Measurements from ENCODE around the gene LHFPL6.
"Not testable (repeated sequence)": the region's sequence is repeated elsewhere in the genome, so short reads cannot be mapped to it uniquely, and the experiment has no call there.

LHFPL6 gene

DNA sequence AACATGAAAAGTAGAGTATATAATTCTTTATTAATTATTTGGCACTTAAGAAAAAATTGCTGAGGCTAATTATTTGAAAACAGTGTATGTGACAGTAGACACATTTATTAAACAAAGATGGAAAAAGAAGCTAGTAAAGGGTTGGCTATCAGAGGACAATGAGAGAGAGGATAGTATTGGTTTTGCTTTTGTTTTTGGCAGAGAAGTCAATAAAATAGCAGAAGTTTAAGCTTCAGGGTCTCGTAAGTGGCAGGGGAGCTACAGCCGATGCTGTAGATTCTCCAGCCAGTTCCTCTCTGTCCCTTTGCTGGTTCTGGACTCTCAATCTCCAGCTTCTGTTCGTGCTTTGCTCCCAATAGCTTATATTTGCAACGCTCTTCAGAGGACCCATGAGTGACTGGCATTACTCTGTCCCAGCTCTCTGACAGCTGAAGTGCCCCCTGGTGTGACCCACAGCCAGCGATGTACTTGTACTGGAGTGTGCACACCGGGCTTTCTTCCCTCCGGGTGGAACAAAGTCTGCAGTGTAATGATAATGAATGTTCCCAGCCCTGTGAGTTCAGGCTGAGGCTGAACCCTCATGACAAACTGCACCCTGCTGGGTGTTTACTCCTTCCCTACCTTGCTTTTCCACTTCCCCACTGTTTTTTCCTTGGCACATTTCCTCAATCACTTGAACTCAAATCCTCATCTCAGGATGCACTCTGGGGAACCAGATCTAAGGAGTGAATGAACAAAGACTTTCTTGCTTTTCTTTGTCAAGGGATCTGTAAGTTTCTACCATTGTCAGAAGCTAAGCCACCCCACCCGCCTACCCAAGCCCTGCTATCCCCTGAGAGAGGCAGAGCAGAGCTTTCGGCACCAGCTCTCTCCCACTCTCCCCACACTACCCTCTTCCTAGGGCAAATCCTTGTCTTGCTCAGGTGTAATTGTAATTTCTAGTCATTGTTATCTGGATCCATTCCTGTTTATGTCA lies 254.8 kb downstream of the LHFPL6 start:
- DNase-seq (ENCODE audit: low read depth in 3 of 3): no peak

DNA sequence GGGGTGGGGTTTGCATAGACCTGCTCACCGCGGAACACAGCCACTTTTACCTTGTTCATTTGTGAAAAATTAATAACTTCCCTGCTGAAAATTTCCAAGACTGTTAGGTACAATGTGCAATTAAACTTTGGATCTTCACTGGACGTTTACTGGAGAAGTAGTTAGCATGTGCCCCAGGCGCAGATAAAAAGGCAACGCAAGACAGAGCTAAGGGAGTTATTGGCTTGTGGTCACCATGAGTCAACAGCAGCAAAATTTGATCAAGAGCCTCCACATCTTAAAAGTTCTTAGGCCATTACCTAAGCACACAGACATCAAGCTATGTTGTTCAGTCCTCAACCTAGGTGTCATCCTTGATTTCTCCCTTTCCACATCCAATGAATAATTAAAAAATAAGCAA lies 257.0 kb downstream of the LHFPL6 start:
- DNase-seq (ENCODE audit: low read depth in 3 of 3): no peak

DNA sequence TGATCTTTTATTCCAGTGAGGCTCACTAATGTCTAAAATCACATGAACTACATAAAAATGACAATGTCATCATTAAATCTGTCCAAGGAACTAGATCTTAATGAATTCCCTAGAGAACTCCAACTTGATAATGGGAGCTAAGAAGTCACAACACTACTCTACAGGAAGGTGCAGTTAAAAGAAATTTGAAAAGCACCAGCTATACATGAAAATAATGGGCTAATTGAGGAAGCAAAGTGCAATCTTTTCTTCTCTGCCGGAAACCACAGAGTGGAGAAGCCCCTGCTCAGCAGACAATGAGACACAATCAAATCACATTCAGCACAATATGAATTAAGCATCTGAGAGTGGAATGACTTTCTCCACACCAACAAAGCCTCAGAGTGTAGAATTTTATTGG lies 261.7 kb downstream of the LHFPL6 start:
- DNase-seq (ENCODE audit: low read depth in 3 of 3): no peak

DNA sequence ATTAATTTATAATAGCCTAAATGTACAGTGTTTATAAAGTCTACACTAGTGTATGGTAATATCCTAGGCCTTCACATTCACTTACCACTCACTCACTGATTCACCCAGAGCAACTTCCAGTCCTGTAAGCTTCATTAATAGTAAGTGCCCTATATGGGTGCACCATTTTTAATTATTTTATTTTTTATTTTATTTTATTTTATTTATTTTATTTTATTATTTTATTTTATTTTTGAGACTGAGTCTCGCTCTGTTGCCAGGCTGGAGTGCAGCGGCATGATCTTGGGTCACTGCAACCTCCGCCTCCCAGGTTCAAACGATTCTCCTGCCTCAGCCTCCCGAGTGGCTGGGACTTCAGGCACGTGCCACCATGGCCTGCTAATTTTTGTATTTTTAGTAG lies 264.9 kb downstream of the LHFPL6 start:
- DNase-seq (ENCODE audit: low read depth in 3 of 3): not testable (repeated sequence)

DNA sequence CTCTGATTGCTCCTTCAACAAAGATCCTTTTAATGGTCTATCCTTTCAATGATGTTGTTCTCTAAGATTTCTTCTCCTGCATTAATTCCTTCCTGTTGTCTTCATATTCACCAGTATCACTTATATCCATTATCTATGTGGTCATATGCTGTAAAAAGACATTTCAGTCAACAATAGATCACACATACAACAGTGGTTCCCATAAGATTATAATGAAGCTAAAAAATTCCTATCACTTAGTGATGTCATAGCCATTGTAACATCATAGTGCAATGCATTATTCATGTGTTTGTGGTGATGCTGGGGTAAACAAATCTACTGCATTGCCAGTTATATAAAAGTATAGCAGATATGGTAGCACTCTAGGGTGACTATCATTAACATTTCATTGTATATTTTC lies 266.1 kb downstream of the LHFPL6 start:
- no peak for DNase-seq (ENCODE audit: low read depth in 3 of 3)

DNA sequence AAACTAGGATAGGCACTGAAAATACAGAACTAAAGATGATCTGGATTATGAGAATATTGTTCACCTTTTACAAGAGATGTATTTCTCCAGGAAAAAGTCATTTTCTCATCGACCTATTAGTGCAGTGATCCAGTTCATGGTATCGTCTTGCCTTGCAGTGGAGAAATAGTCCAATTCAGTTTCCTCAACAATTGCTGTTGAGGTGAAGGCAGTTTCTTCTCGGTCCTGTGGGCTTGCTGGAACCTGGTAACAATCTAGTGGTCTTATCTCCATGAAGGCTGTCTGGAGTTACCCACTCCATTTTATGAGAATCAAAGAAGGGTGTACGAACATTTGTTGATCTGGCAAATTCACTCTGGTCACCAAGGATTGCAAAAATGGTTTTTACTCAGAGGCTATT lies 266.8 kb downstream of the LHFPL6 start:
- DNase-seq (ENCODE audit: low read depth in 3 of 3): no peak

DNA sequence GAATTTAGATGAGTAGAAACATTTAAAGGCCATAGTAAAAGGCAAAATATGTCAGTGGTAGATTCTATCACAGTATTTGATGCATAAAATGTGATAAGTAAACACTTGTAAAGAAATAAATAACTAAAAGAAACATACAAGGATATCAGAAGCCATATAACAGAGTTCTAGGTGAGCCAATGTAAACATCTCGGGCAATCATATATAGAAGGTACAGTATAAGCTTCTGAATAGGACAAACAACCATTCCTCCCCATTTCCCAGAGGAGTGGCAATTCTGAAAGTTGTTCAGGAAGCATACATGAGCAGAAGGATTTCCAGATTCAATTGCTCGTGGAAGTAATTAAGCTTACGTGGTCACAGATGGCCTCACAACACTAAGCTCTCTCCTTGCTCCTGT lies 267.3 kb downstream of the LHFPL6 start:
- no peak for DNase-seq (ENCODE audit: low read depth in 3 of 3)

DNA sequence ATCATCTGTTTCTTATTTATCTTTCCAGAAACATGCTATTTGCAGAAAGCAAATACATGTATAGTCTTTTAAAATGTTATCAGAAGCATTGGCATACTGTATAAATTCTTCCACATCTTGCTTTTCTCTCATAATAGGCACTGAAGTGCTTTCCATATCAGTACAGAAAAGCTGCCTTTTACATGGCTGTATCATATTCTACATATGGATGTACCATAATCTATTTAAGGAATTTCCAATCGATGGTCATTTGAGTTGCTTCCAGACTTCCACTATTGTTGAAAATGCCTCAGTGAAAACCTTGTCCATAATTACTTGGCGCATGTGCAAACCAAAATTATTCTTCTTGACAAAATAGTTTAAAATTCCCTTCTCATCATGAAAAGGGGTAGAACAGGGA lies 272.5 kb downstream of the LHFPL6 start:
- DNase-seq (ENCODE audit: low read depth in 3 of 3): no peak

DNA sequence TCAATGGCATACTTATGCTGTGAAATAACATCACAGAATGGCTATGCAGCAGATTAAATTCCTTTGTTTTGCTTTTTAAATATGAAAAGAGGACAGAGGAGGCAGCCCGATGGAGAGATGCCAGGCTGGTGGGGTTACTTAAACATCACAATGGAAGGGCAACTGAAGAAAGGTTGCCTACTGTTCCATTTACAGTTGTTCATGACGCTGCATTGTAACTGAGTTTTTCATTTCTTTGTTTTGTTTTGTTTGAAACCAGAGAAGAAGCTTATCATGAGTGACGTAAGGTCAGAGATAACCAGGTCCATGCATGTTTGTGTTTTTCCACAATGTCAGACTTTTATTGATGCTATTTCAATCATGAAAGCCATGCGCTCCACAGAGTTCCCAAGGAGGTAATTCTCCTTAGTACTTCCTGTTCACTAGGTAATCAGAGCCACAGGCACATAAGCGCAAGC lies 273.8 kb downstream of the LHFPL6 start:
- no peak for DNase-seq (ENCODE audit: low read depth in 3 of 3)

DNA sequence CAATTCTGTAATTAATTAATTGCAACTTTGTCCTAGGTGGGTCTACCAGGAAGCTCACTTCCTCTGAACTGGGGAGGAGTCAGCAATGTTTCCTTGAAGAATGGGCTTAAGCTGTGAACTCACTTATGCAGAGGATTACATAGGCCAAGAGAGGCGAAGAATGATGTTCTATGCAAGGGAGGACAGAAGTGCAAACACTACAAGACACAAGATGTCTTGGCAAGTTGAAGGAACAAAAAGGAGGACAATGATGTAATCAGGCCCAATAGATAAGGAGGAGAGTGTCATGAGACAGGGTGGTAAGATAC lies 275.9 kb downstream of the LHFPL6 start:
- no peak for DNase-seq (ENCODE audit: low read depth in 3 of 3)

DNA sequence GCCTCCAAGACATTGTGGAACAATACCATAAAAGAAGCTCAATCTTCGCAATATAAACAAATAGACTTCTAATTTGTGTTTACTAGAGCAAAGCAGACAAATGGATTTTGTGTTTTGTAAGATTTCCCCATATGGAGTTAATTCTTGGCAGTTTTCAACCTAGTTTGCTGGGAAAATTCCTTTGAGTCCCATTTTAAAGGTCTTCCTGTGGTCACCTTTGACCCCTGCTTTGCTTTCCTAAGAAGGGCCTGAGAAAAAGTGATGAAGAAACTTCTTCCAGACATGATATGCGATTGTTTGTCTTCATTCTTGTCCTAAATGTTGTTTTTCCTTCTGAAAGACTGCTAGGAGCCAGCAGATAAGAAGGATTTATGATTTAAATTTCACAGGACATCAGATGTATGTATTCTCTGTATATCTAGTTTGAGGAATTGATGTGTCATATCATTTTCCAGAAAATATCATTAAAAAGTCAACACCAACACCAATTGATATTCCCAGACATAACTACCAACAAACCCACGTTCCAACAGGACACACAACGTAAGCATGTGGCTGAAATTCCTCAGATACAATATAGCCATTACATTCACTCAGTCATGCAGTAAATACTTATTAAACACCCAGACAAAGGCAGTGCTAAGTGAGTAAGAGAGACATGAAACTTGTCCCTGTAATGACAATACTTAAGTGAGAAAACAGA lies 276.4 kb downstream of the LHFPL6 start:
- DNase-seq (ENCODE audit: low read depth in 3 of 3): no peak

DNA sequence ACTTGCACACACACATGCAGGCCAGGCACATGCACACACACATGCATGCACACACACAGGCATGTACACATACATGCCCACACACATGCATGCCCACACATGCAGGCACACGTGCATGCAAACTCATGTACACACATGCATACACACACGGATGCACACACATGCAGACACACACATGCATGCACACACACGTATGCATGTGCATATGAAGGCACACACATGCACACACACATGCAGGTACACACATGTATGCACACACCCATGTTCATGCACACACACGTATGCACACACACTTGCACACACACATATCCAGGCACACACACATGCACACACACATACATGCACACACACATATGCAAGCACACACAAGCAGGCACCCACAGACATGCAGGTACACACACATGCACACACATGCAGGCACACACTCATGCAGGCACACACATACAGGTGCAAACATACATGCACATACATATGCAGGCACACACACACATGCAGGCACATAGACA lies 278.1 kb downstream of the LHFPL6 start:
- no peak for DNase-seq (ENCODE audit: low read depth in 3 of 3)

DNA sequence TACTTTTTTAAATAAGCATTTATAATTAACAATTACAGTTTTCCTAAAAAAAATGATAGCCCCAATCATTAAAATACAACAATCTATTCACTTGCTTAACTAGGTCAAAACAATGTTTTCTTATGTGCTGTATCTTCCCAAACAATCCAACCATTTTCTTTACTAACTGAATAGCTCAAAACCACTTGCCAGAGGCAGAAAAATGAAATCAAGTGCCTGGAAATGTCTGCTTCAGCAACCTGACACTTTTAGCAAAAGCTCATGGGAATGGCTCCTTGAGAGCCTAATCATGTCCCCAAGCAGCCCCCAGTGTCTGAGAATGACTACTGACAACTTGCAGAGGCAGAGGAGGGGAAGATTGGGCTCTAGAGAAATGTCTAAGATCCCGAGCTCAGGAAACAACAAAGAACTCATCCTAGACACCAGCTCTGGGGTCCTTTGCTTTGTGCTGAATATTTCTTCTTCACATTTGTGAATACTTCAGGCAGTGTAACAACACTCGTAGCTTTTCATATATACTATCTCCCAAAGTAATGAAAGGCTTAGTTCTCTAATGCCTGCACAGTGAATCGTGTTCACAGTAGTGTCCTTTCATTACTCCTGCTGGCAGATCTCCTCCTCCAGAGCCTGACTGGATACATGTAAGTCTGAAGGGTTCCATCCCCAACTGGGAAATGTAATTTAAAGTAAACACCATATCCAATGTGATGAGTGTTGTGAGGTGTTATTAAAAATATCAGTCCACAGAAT lies 280.0 kb downstream of the LHFPL6 start:
- DNase-seq (ENCODE audit: low read depth in 3 of 3): no peak

DNA sequence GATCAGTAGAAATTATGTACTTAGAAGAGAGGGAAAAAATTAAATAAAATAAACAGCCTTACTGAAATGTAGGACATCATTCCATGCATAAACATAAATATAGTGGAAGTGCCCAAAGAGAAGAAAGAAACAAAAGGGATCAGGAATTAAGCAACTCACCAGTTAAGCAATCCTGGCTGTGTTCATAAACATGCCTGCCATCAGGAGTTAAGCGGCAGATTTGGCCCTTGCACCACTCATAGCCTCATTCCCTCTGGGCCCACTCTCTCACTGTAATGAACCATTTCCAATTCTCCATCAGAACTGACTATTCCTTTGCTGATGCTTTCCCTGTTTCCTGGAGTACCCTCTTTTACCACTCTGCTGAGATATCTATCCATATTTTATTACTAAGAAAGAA lies 281.4 kb downstream of the LHFPL6 start:
- DNase-seq (ENCODE audit: low read depth in 3 of 3): no peak

DNA sequence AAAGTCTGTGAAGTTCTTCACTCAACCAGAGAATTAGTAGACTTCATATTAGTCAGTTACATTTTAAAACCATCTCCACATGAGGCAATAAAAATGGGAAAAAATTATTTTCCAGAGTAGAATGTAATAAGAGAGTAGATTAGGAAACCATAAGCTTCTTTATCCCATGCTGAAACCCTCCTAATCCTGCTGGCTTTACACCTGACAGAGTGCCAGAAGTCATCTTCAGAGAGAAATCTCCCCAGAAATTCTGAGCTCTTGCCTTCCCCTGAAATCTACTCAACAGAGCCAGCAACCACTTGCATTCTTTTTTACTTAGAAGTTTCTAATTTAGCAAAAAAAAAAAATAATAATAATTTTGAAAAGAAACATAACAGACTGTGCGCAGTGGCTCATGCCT lies 284.8 kb downstream of the LHFPL6 start:
- no peak for DNase-seq (ENCODE audit: low read depth in 3 of 3)

DNA sequence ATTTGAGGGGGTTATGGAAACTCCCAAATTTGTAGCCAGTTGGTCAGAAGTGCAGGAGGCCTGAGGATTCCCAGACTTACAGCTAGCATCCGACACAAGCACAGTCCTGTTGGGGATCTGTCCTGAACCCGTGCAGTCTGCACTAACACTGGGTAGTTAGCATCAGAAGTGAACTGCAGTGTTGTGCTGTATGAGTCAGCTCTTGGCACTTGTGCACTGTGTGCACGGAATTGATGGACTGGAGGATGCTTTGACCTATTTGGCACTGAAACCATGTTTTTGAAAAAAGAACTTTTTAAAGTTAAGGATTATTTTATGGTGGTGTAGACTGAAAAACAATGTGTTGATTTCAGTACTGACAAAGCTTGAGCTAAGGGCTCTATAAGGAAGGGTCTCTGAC lies 285.7 kb downstream of the LHFPL6 start:
- DNase-seq (ENCODE audit: low read depth in 3 of 3): no peak

DNA sequence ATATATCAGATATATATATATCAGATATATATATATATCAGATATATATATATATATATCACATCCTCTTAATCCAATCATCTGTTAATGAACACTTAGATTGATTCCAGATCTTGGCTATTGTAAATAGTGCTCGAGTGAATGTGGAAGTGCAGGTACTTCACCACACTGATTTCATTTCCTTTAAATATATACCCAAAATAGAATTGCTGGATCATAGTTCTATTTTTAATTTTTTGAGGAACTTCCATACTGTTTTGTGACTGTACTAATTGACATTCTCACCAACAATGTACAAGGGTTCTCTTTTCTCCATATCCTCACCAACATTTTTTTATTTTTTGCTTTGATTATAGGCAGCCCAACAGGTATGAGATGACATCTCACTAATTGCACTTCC lies 287.2 kb downstream of the LHFPL6 start:
- DNase-seq (ENCODE audit: low read depth in 3 of 3): no peak

DNA sequence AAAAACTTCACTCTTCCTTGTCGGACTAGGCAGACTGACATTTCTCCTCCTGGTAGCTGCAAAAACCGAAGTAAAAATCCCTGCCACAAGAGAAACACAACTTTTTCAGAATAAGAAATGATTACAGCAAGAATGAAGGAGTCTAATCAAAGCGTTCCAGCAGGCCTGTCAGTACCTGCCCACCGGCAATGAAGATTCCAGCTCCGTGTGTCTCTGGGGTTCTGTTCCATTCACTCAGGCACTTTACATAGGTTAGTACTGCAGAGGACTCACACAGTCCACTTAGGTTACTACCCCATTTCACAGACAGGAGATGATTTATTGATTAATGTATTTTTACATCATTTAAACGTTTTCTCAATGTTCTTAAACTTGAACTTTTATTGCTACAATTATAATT lies 289.3 kb downstream of the LHFPL6 start:
- no peak for DNase-seq (ENCODE audit: low read depth in 3 of 3)

DNA sequence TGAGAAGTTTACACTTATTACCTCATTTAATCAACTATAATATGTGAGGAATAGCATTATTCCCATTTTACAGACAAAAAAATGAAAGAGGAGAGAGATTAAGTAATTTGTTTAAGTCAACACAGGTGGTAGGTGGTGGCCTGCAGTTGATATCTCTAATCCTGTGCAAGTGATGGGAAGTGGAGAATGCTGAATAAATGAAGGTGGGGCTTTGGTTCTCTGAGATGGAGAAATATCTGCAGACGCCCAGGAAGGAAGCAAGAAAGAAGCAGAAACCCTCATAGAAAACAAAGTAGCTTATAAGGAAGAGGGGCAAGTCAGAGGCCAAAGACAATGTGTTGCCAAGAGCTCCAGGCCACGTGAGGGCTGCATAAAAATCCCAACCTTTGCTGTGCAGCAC lies 290.4 kb downstream of the LHFPL6 start:
- DNase-seq (ENCODE audit: low read depth in 3 of 3): no peak

DNA sequence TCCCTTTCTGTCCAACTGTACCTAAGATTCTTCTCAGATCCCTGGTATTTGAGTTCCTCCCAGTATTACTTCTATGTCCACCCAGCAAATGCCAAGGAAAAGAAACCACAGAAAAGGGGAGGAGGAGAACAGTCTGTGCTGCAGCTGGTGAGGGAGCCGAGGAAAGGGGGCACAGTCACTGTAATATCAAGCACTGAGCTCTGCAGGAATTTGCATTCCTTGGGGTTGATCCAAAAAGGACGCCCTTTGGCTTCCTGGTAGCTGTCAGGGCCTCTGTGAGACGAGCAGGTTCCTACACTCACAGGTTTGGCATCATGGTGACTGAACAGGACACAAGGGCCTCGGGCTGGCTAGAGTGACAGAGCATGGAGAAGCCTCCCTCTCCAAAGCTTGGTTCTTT lies 291.4 kb downstream of the LHFPL6 start:
- DNase-seq (ENCODE audit: low read depth in 3 of 3): no peak

DNA sequence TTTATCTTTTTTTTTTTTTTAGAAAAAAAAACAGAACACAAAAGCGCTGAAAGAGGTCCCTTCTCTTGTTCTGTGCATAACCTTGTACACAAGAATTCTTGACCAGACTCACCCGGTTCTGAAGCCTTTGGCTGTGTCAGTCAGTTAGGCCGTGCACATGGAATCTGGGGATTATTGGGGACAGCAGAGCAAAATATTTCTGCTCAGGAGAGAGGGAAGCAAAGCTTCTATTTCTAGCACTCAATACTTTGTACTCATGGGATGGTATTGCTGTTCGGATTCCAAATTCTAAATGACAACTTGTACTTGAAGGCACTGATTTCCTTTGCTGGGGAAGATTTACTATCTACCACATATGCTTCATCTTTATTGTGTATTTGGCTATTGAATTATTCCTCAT lies 292.0 kb downstream of the LHFPL6 start:
- DNase-seq (ENCODE audit: low read depth in 3 of 3): no peak
